ENCODE measurements around the gene HIVEP3.

HIVEP3 gene

DNA sequence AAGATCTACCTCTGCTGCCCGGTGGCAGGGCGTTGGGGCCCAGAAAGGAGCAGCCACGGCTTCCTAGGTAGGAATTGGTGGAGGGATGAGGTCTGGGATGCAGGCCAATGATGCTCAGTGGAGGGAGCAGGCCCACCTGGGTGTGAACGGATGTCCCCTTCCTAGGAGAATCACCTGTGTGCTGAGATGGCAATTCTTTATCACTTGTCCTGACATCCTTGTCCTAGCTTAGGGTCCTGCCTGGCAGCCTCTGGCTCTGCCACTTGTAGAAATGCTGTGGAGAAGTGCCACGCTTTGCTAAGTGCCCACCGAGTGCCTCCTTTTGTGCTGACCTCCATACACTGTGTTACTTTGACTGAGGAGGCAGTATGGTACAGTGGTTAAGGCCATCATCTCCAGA is 447.1 kb downstream of the HIVEP3 start:
- no peak for DNase-seq

DNA sequence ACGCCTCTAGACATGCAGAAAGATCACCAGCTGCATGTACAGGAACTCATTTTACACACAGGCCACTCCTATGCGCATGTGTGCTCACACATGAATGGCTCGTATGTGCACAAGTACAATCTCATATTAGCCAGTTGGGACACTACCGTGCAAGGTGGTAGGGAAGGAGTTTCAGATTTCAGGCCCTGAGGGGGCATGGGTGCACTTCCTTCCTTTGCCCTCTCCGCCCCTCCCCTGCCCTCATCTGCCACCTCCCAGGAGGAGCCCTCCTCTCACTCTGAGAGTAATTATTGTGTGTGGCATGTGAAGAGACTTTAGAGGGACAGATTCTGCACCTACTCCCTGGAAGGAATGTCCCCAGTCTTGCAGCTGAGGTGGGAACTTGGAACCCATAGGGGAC is 449.0 kb downstream of the HIVEP3 start:
- DNase-seq: no peak

DNA sequence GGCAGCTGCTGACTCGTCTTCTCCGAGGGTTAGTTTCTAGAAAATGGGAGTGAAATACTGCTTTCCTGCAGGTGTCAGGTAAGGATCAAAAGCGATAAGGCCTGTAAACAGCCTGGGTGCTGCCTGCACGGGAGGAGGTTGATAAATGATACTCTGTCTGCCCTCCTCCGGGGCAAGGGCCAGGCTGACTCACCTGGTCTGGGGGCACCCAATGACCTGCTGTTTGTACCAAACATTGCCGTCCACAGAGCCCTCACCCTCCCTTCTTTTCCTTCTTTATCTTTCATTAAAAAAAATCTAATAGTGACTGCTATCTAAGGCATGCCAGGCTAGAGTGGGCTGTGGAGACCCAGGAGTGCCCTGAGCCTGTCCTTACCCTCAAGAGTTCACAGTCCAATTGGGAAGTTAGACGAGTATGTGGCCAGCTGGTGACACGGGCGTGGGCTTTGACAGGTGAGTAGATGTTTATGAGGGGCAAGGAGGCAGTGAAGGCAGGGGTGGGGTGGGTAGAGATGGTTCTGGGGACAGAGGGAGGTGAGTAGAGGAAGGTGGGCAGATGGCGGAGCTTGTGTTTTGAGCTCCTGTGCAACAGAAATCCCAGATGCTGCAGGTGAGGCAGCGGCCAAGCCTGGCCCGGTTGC is 450.5 kb downstream of the HIVEP3 start:
- no peak for DNase-seq

GRCh38 chr1:41467673-41468072 is 451.0 kb downstream of the HIVEP3 start:
- DNase-seq: no peak

DNA sequence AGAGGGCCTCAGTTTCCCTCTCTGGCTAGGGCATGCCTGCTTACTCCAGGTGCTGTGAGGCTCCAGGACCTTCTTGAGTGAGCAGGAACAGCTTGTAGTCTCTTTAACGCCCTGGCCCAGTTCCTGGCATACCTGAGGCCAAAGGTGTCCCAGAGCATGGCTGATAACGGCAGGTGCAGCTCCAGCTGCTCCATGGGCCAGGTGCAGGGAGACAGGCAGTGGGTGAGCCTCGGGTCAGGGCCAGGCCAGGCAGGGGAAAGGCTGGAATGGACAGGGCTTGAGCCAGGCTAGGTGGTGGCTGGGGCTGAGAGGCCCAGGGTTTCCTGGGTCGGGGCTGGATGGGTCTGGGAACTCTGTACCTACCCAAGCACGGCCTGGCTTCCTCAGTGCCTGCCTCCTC is 452.6 kb downstream of the HIVEP3 start:
- DNase-seq: no peak

GRCh38 chr1:41465741-41466140 is 453.0 kb downstream of the HIVEP3 start:
- DNase-seq: no peak

- DNase-seq: no peak
These were observed 453.8 kb downstream of the HIVEP3 start for GRCh38 chr1:41464885-41465284.

DNA sequence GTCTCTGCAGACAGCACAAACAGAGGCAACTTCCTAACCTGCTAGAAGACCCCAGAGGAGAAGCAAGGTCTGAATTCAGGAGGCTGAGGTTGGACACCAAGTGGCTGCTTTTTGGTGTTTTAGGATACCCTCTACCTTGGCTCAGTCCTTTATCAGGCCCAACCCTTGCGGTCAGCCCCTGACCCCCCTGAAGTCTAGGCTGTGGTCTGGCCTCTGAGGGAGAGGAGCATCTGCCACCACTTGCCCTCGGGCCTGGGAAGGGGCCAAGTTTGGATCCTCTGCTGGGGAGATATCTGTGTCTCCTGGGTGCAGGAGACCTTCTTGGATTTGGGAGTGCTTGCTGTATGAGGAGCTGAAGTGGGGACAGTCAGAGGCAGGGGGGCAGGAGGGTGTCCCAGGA is 455.2 kb downstream of the HIVEP3 start:
- DNase-seq: no peak

GRCh38 chr1:41462680-41463004 is 456.1 kb downstream of the HIVEP3 start:
- DNase-seq: no peak

DNA sequence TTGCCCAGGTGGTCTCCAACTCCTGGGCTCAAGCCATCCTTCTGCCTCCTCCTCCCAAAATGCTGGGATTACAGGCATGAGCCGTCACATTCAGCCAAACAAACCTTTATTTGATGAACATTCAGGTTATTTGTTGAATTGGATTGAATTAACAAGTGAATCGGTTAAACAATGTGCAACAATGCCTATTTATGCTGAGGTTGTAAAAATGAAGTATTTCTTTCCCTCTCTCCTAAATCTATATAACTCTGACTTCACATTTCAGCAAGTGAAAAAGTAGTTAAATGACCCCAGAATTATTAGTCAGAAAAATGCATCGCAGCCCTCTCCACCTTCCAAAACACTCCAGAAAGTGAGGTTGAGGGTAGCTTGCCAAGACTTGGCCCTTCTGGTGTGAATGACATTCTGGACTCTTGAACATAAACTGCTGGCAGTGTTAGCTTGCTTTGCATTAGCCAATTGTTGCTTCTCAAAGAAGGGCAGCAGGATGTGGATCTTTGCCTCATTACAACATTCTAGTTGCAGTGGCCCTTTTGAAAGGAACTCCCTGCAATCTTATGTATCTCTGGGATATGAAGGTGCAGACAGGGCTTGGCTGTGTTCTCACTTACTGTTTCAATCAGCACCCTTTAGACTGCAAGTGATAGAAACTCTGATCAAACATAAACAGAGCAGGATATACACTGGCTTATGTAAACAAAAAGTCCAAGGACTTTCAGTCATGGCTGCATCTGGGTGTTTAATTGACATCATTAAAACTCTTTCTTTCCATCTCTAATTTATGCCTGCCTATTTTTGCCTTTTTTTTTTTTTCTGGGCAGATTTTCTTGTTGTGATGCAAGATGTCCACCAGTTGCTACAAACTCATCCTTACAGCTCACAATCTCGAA is 456.7 kb downstream of the HIVEP3 start:
- DNase-seq: no peak

DNA sequence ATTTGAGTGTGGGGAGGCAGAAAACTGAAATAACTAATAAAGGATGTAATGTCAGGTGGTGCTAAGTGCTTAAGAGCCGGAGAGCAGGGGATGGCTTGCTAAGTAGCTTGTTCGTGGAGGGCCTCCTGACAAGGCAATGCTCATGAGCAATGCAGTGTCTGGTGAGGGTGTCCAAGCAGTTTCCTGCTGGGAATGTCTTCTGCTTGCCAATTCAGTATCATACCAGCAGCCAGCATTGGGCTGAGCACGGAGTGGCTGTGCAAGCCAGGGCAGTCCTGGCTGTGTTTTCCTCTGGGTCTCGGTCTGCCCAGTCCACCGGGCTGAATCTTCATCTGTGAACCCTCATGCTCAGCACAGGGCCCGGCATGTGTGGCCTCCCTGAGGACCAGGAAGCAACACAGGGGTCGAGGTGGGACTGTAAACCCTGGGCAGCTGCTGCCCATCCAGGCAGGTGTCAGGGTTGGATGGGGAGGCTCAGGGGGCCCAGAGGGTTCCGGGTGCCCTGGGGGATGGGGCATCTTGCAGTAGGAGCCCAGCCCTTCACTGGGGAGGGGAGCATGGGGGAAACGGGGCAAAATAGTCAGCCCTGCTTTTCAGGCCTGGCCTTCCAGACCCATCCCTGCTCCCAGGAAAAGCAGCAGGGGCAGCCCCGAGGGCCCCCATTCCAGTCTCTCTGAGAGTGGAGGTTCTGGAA is 461.7 kb downstream of the HIVEP3 start:
- DNase-seq: no peak
